HG02588 (cell line): ENCODE measurements around the gene JAK2.
"Not testable (repeated sequence)": the region's sequence is repeated elsewhere in the genome, so short reads cannot be mapped to it uniquely, and the experiment has no call there.

Source experiments
- ATAC-seq: cut with Tn5 transposase; IDR thresholded peaks from one replicate; pipeline ENCODE4 v1.9.1; 2021; ENCODE audit warnings: mild to moderate bottlenecking, moderate library complexity; ENCODE audit not compliant: unreplicated experiment

JAK2 gene

GRCh38 chr9:4980086-4980727 lies 4.9 kb upstream of the JAK2 start:
- ATAC-seq = no peak

GRCh38 chr9:4982721-4983482 lies 2.2 kb upstream of the JAK2 start:
- no peak for ATAC-seq

- ATAC-seq = no peak
Measured at GRCh38 chr9:4983601-4984165, 1.4 kb upstream of the JAK2 start.

GRCh38 chr9:4984171-4984620 lies 876 bp upstream of the JAK2 start:
- peak; percentile 2 for ATAC-seq

- ATAC-seq = no peak
Measured at GRCh38 chr9:4985386-4986266, 554 bp downstream of the JAK2 start.

- ATAC-seq = no peak
Measured at GRCh38 chr9:4986296-4986695, 1.2 kb downstream of the JAK2 start.

GRCh38 chr9:4986783-4987182 lies 1.7 kb downstream of the JAK2 start:
- no peak for ATAC-seq

- ATAC-seq = no peak
Measured at GRCh38 chr9:4987961-4988421, 2.9 kb downstream of the JAK2 start.

GRCh38 chr9:4992872-4993271 lies 7.8 kb downstream of the JAK2 start:
- ATAC-seq = no peak

GRCh38 chr9:4994166-4994890 lies 9.3 kb downstream of the JAK2 start:
- ATAC-seq = no peak

GRCh38 chr9:4997196-4997595 lies 12.1 kb downstream of the JAK2 start:
- no peak for ATAC-seq

- no peak for ATAC-seq
Measured at GRCh38 chr9:4997631-4998030, 12.6 kb downstream of the JAK2 start.

- ATAC-seq = no peak
Measured at GRCh38 chr9:5002811-5003210, 17.7 kb downstream of the JAK2 start.

GRCh38 chr9:5004481-5004880 lies 19.4 kb downstream of the JAK2 start:
- ATAC-seq = no peak

GRCh38 chr9:5008202-5008601 lies 23.1 kb downstream of the JAK2 start:
- ATAC-seq = no peak

GRCh38 chr9:5013374-5013773 lies 28.3 kb downstream of the JAK2 start:
- ATAC-seq = no peak

GRCh38 chr9:5015934-5016333 lies 30.9 kb downstream of the JAK2 start:
- no peak for ATAC-seq

GRCh38 chr9:5025416-5025815 lies 40.3 kb downstream of the JAK2 start:
- ATAC-seq = no peak

GRCh38 chr9:5031941-5032340 lies 46.9 kb downstream of the JAK2 start:
- not testable (repeated sequence) for ATAC-seq

- ATAC-seq = no peak
Measured at GRCh38 chr9:5040730-5041389, 55.8 kb downstream of the JAK2 start.
